A673 (cell line): ENCODE results near the gene WFDC10A. TPM values are rescaled to one million over a fixed set of nuclear protein-coding genes. Genes with fewer than 3 reads are reported as not detected.

Experiments used
- BruUV-seq: library from RNA; stranded (reverse); fragments of 400-500 nt; replicated peaks from 2 replicates; lab custom pipeline; 2021; lab: Mats Ljungman, UMichigan
- CTCF ChIA-PET: fragments of 300-600 bp; sonication (Branson Sonifier 250); formaldehyde crosslinking; loops from one replicate; lab custom pipeline; 2022; ENCODE audit warnings: antibody characterized with exemption; lab: Charles Lee
- POLR2A ChIA-PET: fragments of 300-600 bp; sonication (Branson Sonifier 250); formaldehyde crosslinking; loops from one replicate; lab custom pipeline; 2022; ENCODE audit warnings: antibody characterized with exemption; ENCODE audit not compliant: low non-redundant PET; lab: Charles Lee
- DNase-seq: peaks from one replicate; pipeline ENCODE4 v3.0.0-alpha.2; 2015; ENCODE audit warnings: low spot score
- H3K27ac ChIP-seq: fragments of 200-600 bp; sonication (generic); 2 replicates; pipeline ENCODE4 v1.5.1; 2016; ENCODE audit warnings: mixed run types, low read depth, mild to moderate bottlenecking, mixed read lengths, antibody characterized with exemption, low read length; ENCODE audit not compliant: poor library complexity, severe bottlenecking
- H3K27me3 ChIP-seq: fragments of 200-600 bp; sonication (generic); replicated peaks from 2 replicates; pipeline ENCODE4 v1.6.1; 2017; ENCODE audit warnings: mixed run types, low read depth, mild to moderate bottlenecking, mixed read lengths, antibody characterized with exemption, low read length; ENCODE audit not compliant: insufficient read depth, poor library complexity
- H3K36me3 ChIP-seq: fragments of 200-600 bp; sonication (generic); 2 replicates; pipeline ENCODE4 v1.6.1; 2016; ENCODE audit warnings: mixed run types, mild to moderate bottlenecking, mixed read lengths, antibody characterized with exemption, low read length; ENCODE audit not compliant: insufficient read depth, poor library complexity, severe bottlenecking
- H3K4me1 ChIP-seq: fragments of 200-600 bp; sonication (generic); 2 replicates; pipeline ENCODE4 v1.6.1; 2017; ENCODE audit warnings: mixed run types, mild to moderate bottlenecking, mixed read lengths, antibody characterized with exemption, low read length; ENCODE audit not compliant: insufficient read depth, poor library complexity, severe bottlenecking
- H3K4me3 ChIP-seq: fragments of 200-600 bp; sonication (generic); 2 replicates; pipeline ENCODE4 v1.5.1; 2016; ENCODE audit warnings: low read depth, mixed run types, mild to moderate bottlenecking, mixed read lengths, low read length; ENCODE audit not compliant: poor library complexity, severe bottlenecking
- H3K9me3 ChIP-seq: fragments of 200-600 bp; sonication (generic); 2 replicates; pipeline ENCODE4 v1.6.1; 2016; ENCODE audit warnings: mixed run types, low read depth, mild to moderate bottlenecking, mixed read lengths, antibody characterized with exemption, low read length; ENCODE audit not compliant: poor library complexity, severe bottlenecking
- EZH2 ChIP-seq: fragments of 200-600 bp; sonication (generic); IDR thresholded peaks from 2 replicates; pipeline ENCODE4 v1.6.1; 2017; ENCODE audit warnings: borderline replicate concordance, low read depth, mild to moderate bottlenecking, mixed read lengths, antibody characterized with exemption, low read length; ENCODE audit not compliant: poor library complexity, severe bottlenecking
- intact Hi-C: fragments of 100-400 bp; cut with micrococcal nuclease; formaldehyde crosslinking; loops from one replicate; pipeline ENCODE4 v1.10.0; 2022; ENCODE audit not compliant: unreplicated experiment
- total RNA-seq: library from RNA; stranded (reverse); gene quantifications from 2 replicates; pipeline ENCODE4 v1.2.3, GENCODE V29; 2021
- TF ChIP-seq, protein P1 (sequence below): fragments of 300-800, 200-600 bp; sonication (generic); conservative IDR thresholded peaks from 2 replicates; pipeline ENCODE4 v1.5.1; 2017; ENCODE audit warnings: low read depth, mild to moderate bottlenecking, antibody characterized with exemption, low read length, moderate library complexity, mixed read lengths

The WFDC10A gene
- total RNA-seq, 1 experiment from 2014 or later: not detected

DNA sequence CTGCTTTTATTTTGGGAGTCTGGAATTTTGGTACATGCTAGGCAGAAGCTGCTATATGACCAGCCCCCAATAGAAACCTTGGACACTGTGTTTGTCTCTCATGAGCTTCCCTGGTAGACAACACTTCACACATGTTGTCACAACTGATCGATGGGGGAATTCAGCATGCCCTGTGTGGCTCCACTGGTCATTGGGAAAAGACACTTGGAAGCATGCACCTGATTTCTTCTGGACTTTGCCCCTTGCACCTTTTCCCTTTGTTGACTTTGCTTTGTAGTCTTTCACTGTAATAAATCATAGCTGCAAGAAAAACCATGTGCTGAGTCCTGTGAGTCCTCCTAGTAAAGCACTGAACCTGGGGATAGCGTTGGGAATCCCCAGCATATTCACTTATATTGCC lies 7.9 kb upstream of the WFDC10A start:
- Histone ChIP-seq H3K9me3 (no peaks in the 10 kb centered on the region), H3K36me3 (no peaks in the 10 kb centered on the region), H3K4me1 (no peaks in the 10 kb centered on the region), H3K27ac (no peak overlapping the region), H3K27me3 (no peaks in the 10 kb centered on the region), H3K4me3 (no peak overlapping the region)
- TF ChIP-seq EZH2: no peak
- TF ChIP-seq, protein P1, sequence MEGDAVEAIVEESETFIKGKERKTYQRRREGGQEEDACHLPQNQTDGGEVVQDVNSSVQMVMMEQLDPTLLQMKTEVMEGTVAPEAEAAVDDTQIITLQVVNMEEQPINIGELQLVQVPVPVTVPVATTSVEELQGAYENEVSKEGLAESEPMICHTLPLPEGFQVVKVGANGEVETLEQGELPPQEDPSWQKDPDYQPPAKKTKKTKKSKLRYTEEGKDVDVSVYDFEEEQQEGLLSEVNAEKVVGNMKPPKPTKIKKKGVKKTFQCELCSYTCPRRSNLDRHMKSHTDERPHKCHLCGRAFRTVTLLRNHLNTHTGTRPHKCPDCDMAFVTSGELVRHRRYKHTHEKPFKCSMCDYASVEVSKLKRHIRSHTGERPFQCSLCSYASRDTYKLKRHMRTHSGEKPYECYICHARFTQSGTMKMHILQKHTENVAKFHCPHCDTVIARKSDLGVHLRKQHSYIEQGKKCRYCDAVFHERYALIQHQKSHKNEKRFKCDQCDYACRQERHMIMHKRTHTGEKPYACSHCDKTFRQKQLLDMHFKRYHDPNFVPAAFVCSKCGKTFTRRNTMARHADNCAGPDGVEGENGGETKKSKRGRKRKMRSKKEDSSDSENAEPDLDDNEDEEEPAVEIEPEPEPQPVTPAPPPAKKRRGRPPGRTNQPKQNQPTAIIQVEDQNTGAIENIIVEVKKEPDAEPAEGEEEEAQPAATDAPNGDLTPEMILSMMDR: no peak
- ChIA-PET POLR2A (no interaction called here), CTCF (no interaction called here)
- DNase-seq: no peak
- no TSS peak for BruUV-seq
- intact Hi-C loops: no loop called here

DNA sequence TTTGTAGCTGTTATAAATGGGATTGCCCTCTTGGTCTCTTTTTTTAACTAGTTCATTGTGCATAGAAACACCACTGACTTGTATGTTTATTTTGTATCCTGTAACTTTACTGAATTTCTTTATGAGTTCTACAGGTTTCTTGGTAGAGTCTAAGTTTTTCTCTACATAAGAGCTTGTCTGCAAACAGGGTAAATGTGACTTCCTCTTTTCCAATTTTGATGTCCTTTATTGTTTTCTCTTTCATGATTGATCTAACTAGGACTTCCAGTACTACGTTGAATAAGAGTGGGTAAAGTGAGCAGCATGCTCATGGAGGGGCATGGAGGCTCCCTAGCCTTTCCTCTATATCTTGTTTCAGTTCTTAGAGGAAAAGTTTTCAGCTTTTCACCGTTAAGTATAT lies 3.0 kb upstream of the WFDC10A start:
- no peak for TF ChIP-seq EZH2
- TF ChIP-seq, protein P1: no peak
- Histone ChIP-seq H3K27ac (no peak overlapping the region), H3K4me1 (no peaks in the 10 kb centered on the region), H3K4me3 (no peak overlapping the region), H3K27me3 (no peaks in the 10 kb centered on the region), H3K36me3 (no peaks in the 10 kb centered on the region), H3K9me3 (no peaks in the 10 kb centered on the region)
- DNase-seq: no peak
- intact Hi-C loops: no loop called here
- ChIA-PET CTCF (no interaction called here), POLR2A (no interaction called here)
- no TSS peak for BruUV-seq

DNA sequence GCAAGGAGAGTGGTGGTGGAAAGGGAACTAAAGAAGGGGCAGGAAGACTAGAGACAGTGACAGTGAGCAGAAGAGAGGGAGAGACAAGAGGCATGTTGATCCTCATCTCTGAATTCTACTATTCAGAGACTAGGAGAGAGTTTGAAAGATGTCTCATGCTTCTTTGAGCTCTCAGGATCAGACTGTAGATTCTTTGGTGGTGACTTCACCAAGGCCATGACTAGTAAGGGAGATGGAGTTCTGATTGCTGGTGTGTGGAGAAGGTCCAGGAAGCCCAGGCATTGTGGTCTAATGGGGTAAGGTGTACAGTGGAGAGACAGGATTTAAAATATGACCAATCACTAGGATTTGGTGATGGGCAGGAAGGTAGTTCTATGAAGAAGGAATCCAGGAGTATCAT lies 832 bp downstream of the WFDC10A start:
- Histone ChIP-seq H3K27me3 (peaks cover 9% of the 10 kb centered on the region), H3K4me3 (no peak overlapping the region), H3K4me1 (no peaks in the 10 kb centered on the region), H3K9me3 (no peaks in the 10 kb centered on the region), H3K27ac (no peak overlapping the region), H3K36me3 (no peaks in the 10 kb centered on the region)
- no peak for DNase-seq
- BruUV-seq: no TSS peak
- POLR2A ChIA-PET: no interaction called here
- CTCF ChIA-PET: no interaction called here
- intact Hi-C loops: no loop called here
- TF ChIP-seq EZH2: no peak
- TF ChIP-seq, protein P1: no peak
